ENCODE results near the gene CSRP3.

- TF ChIP-seq ZNF8 (CRISPR knock-in tag; IDR thresholded peaks at IDR 0.05) (no peak), TCF4 (CRISPR knock-in tag; IDR thresholded peaks at IDR 0.05; ENCODE audit: borderline replicate concordance) (no peak), CREB5 (CRISPR knock-in tag; IDR thresholded peaks at IDR 0.05; ENCODE audit: low read depth) (no peak), PATZ1 (CRISPR knock-in tag; IDR thresholded peaks at IDR 0.05; ENCODE audit: borderline replicate concordance) (no peak), POU6F1 (CRISPR knock-in tag; IDR thresholded peaks at IDR 0.05; ENCODE audit: borderline replicate concordance, low read depth) (no peak), ARNTL (CRISPR knock-in tag; IDR thresholded peaks at IDR 0.05; ENCODE audit: borderline replicate concordance, low read depth) (no peak), CSRNP3 (CRISPR knock-in tag; IDR thresholded peaks at IDR 0.05) (no peak)
These were observed 2.7 kb downstream of the CSRP3 start for GRCh38 chr11:19199048-19199447.
